ENCODE results near the gene MIR17HG.
"Not testable (repeated sequence)": the region's sequence is repeated elsewhere in the genome, so short reads cannot be mapped to it uniquely, and the experiment has no call there.

Gene MIR17HG

GRCh38 chr13:91347996-91348905 is 764 bp downstream of the MIR17HG start:
- peak; percentile 33 for DNase-seq

GRCh38 chr13:91348906-91349435 is 1.5 kb downstream of the MIR17HG start:
- DNase-seq = peak; percentile 85

GRCh38 chr13:91349992-91350911 is 2.8 kb downstream of the MIR17HG start:
- DNase-seq = no peak

- no peak for DNase-seq
Observed at GRCh38 chr13:91351123-91351522, 3.6 kb downstream of the MIR17HG start.

GRCh38 chr13:91351980-91352379 is 4.5 kb downstream of the MIR17HG start:
- no peak for DNase-seq

GRCh38 chr13:91352891-91353290 is 5.4 kb downstream of the MIR17HG start:
- DNase-seq = not testable (repeated sequence)

GRCh38 chr13:91353494-91353893 is 6.0 kb downstream of the MIR17HG start:
- no peak for DNase-seq

GRCh38 chr13:91355099-91355825 is 7.8 kb downstream of the MIR17HG start:
- no peak for DNase-seq

GRCh38 chr13:91355826-91356710 is 8.6 kb downstream of the MIR17HG start:
- DNase-seq = no peak

GRCh38 chr13:91356919-91357612 is 9.6 kb downstream of the MIR17HG start:
- no peak for DNase-seq

- no peak for DNase-seq
Observed at GRCh38 chr13:91357613-91358386, 10.3 kb downstream of the MIR17HG start.

GRCh38 chr13:91358387-91358782 is 10.9 kb downstream of the MIR17HG start:
- no peak for DNase-seq

- no peak for DNase-seq
Observed at GRCh38 chr13:91359111-91359510, 11.6 kb downstream of the MIR17HG start.

- DNase-seq = no peak
Observed at GRCh38 chr13:91359631-91360030, 12.1 kb downstream of the MIR17HG start.

GRCh38 chr13:91360246-91360751 is 12.8 kb downstream of the MIR17HG start:
- DNase-seq = no peak

GRCh38 chr13:91361755-91362271 is 14.3 kb downstream of the MIR17HG start:
- no peak for DNase-seq

GRCh38 chr13:91362908-91363307 is 15.4 kb downstream of the MIR17HG start:
- DNase-seq = no peak

GRCh38 chr13:91368101-91368500 is 20.6 kb downstream of the MIR17HG start:
- DNase-seq = no peak
